Loucy (cell line): ENCODE results near the gene HMGCS1.

Experiments used
- CTCF ChIP-seq: fragments of 200-600 bp; sonication (generic); conservative IDR thresholded peaks from 2 replicates; pipeline ENCODE4 v1.5.1; 2014; ENCODE audit warnings: mild to moderate bottlenecking, antibody characterized with exemption, low read length
- EZH2phosphoT487 ChIP-seq: fragments of 200-600 bp; IDR thresholded peaks from 2 replicates; pipeline ENCODE4 v1.6.1; 2018; ENCODE audit warnings: antibody characterized with exemption, mild to moderate bottlenecking, moderate library complexity, borderline replicate concordance

DNA sequence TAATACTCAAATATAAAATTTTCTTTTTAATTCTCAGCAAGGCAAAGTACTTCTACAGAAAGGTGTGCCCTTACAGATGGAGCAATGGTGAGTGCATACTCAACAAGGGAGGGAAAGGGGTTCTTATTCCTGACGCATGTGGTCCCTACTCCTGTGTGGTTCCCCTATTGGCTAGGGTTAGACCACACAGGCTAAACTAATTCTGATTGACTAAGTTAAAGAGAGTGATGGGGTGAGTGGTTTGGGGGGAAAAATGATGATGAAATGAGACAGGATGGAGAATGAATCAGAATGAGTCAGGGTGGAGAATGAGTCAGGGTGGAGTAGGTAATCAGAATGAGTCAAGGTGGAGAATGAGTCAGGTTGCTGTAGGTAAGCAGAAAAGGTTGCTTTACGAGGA lies 22.9 kb upstream of the HMGCS1 start:
- TF ChIP-seq CTCF (no peak), EZH2phosphoT487 (no peak)
